ENCODE results near the gene COL1A2.

DNA sequence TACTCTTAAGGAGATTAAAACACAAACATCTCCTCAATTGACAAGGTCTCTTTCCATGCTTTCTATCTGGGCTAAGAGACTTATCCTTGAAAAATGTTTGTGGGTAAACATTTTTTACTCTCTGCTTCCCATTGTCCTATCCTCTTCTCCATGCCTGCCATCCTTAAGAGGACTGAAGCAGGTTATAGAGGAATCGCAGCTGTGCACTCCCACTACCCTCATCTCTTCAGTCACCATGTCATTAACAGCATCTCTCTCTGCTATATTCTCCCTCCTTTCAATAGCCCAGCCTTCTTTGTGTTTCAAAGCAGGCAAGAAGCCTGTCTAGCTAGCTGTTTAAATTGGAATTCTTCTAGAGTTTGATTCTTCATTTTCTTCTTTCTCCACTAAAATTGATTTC, 22.6 kb downstream of the COL1A2 start:
- TF ChIP-seq, protein P1, sequence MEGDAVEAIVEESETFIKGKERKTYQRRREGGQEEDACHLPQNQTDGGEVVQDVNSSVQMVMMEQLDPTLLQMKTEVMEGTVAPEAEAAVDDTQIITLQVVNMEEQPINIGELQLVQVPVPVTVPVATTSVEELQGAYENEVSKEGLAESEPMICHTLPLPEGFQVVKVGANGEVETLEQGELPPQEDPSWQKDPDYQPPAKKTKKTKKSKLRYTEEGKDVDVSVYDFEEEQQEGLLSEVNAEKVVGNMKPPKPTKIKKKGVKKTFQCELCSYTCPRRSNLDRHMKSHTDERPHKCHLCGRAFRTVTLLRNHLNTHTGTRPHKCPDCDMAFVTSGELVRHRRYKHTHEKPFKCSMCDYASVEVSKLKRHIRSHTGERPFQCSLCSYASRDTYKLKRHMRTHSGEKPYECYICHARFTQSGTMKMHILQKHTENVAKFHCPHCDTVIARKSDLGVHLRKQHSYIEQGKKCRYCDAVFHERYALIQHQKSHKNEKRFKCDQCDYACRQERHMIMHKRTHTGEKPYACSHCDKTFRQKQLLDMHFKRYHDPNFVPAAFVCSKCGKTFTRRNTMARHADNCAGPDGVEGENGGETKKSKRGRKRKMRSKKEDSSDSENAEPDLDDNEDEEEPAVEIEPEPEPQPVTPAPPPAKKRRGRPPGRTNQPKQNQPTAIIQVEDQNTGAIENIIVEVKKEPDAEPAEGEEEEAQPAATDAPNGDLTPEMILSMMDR (IDR thresholded peaks at IDR 0.05; ENCODE audit: low read length): no peak
- no peak for TF ChIP-seq EZH2phosphoT487 (IDR thresholded peaks at IDR 0.05; ENCODE audit: low read length)
- no peak for TF ChIP-seq EZH2 (optimal IDR thresholded peaks at IDR 0.05; ENCODE audit: low read depth, low read length)

All from MM.1S (cell line).